Activated T-helper 2 cell treated with anti-CD3 and anti-CD28 coated beads, Interferon-gamma antibody, Interleukin-2, Interleukin-4, amounts not matched to agents 10 μg/mL and 5 μg/mL and 100 μg/mL, durations not matched to agents 14 hours and 24 hours and 36 hours (primary cell): ENCODE measurements around the gene SRGAP3. TPM values are rescaled to one million over a fixed set of nuclear protein-coding genes. Genes with fewer than 3 reads are reported as not detected.

Experiments used
- DNase-seq: peaks from one replicate; pipeline ENCODE4 v3.0.0; 2021; ENCODE audit warnings: low spot score
- H3K27ac Mint-ChIP-seq: one replicate; pipeline ENCODE4 v1.8.0; 2021; ENCODE audit warnings: mixed read lengths
- H3K27me3 Mint-ChIP-seq: one replicate; pipeline ENCODE4 v1.8.0; 2021; ENCODE audit warnings: low read depth, mixed read lengths
- H3K36me3 Mint-ChIP-seq: one replicate; pipeline ENCODE4 v1.8.0; 2021; ENCODE audit warnings: low read depth, mixed read lengths
- H3K4me1 Mint-ChIP-seq: one replicate; pipeline ENCODE4 v1.8.0; 2021; ENCODE audit warnings: low read depth, mixed read lengths
- H3K4me3 Mint-ChIP-seq: one replicate; pipeline ENCODE4 v1.8.0; 2021; ENCODE audit warnings: low read depth, mild to moderate bottlenecking, moderate library complexity, mixed read lengths
- H3K9me3 Mint-ChIP-seq: one replicate; pipeline ENCODE4 v1.8.0; 2021; ENCODE audit warnings: mixed read lengths
- intact Hi-C: fragments of 100-400 bp; cut with micrococcal nuclease; formaldehyde crosslinking; loops from one replicate; pipeline ENCODE4 v1.15.1; 2023
- total RNA-seq: library from RNA; stranded (reverse); gene quantifications from 2 replicates; pipeline ENCODE4 v1.2.3, GENCODE V29; 2022

Gene SRGAP3
- total RNA-seq, 1 donor from 2014 or later, result 0.71 TPM

GRCh38 chr3:9214599-9214998 lies 34.8 kb downstream of the SRGAP3 start:
- intact Hi-C loops, result no loop called here
- no peaks in the 10 kb centered on the region for H3K36me3 Mint-ChIP-seq
- no peak overlapping the region for H3K4me3 Mint-ChIP-seq
- DNase-seq, result no peak
- no peaks in the 10 kb centered on the region for H3K27me3 Mint-ChIP-seq
- H3K4me1 Mint-ChIP-seq, result peaks cover 17% of the 10 kb centered on the region
- H3K27ac Mint-ChIP-seq, result no peak overlapping the region
- H3K9me3 Mint-ChIP-seq, result no peaks in the 10 kb centered on the region

DNA sequence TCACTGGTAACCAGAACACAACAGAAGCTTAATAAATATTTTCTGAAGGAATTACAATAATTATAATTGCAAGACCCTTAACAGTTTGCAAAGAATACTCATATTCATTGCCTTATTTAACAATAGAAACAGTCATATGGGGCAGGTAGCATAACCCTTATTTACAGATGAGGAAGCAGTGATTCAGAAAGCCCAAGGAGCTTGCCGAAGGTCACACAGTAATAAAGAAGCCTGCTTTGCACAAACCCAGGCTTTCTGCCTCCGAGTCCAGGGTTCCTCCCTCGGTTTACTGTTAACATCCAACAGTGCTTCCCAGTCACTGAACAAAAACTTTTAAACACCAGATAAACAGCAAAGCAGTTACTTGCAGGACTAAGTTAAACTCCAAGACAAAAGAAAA lies 35.3 kb downstream of the SRGAP3 start:
- H3K36me3 Mint-ChIP-seq, result no peaks in the 10 kb centered on the region
- peaks cover 17% of the 10 kb centered on the region for H3K4me1 Mint-ChIP-seq
- H3K27ac Mint-ChIP-seq, result no peak overlapping the region
- no peak for DNase-seq
- H3K27me3 Mint-ChIP-seq, result no peaks in the 10 kb centered on the region
- intact Hi-C loops, result no loop called here
- H3K4me3 Mint-ChIP-seq, result no peak overlapping the region
- H3K9me3 Mint-ChIP-seq, result no peaks in the 10 kb centered on the region

GRCh38 chr3:9213019-9213634 lies 36.3 kb downstream of the SRGAP3 start:
- intact Hi-C loops, result no loop called here
- H3K36me3 Mint-ChIP-seq, result no peaks in the 10 kb centered on the region
- H3K27me3 Mint-ChIP-seq, result no peaks in the 10 kb centered on the region
- DNase-seq, result no peak
- no peak overlapping the region for H3K4me3 Mint-ChIP-seq
- no peaks in the 10 kb centered on the region for H3K9me3 Mint-ChIP-seq
- H3K27ac Mint-ChIP-seq, result no peak overlapping the region
- peaks cover 17% of the 10 kb centered on the region for H3K4me1 Mint-ChIP-seq

GRCh38 chr3:9211155-9211950 lies 38.1 kb downstream of the SRGAP3 start:
- Mint-ChIP-seq H3K36me3 (no peaks in the 10 kb centered on the region), H3K4me3 (no peak overlapping the region), H3K27me3 (peaks cover 2% of the 10 kb centered on the region), H3K27ac (no peak overlapping the region), H3K4me1 (peaks cover 20% of the 10 kb centered on the region), H3K9me3 (no peaks in the 10 kb centered on the region)
- no peak for DNase-seq
- intact Hi-C loops, result no loop called here

DNA sequence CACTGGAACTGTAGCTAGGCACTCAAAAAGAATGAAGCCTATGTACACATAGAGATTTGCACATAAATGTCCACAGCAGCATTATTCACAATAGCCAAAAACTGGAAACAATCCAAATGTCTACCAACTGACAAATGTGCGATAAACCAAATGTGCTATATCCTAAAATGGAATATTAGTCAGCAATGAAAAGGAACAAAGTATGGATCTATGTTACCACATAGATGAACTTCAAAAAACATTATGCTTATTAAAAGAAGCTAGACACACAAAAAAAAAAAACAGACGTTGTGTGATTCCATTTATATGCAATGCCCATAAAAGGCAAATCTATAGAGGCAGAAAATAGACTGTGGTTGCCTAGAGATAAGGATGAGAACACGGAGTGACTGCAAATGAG lies 39.7 kb downstream of the SRGAP3 start:
- H3K27me3 Mint-ChIP-seq, result peaks cover 2% of the 10 kb centered on the region
- peaks cover 26% of the 10 kb centered on the region for H3K4me1 Mint-ChIP-seq
- H3K27ac Mint-ChIP-seq, result no peak overlapping the region
- H3K4me3 Mint-ChIP-seq, result no peak overlapping the region
- no peaks in the 10 kb centered on the region for H3K36me3 Mint-ChIP-seq
- no peak for DNase-seq
- no peaks in the 10 kb centered on the region for H3K9me3 Mint-ChIP-seq
- intact Hi-C loops, result no loop called here

DNA sequence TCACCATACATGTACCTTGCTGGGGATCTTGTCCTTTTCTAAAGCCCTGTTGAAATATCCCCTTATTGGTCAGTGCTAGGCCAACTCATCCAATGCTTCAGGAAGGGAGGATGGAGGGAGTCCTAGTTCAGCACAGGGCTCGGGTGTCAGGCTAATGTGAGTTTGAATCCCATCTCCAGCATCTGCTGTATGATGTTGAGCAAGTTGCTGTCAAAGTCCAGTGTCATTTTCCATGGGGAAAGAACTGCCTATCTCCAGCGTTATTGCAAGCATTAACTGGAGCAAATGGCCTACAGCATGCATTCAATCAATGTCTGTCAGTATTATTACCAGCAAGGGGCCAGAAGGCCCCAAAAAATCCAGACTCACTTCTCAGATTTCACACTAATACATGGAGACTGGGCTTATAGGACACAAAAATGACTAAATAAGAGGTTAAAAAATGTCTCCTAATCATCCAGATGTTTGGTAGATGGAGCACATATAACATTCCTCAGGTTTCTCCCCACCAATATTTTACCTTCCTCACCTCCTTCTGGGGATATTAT lies 40.8 kb downstream of the SRGAP3 start:
- no peaks in the 10 kb centered on the region for H3K9me3 Mint-ChIP-seq
- no peaks in the 10 kb centered on the region for H3K36me3 Mint-ChIP-seq
- DNase-seq, result no peak
- peaks cover 17% of the 10 kb centered on the region for H3K4me1 Mint-ChIP-seq
- intact Hi-C loops, result no loop called here
- H3K27me3 Mint-ChIP-seq, result peaks cover 2% of the 10 kb centered on the region
- H3K27ac Mint-ChIP-seq, result no peak overlapping the region
- no peak overlapping the region for H3K4me3 Mint-ChIP-seq

DNA sequence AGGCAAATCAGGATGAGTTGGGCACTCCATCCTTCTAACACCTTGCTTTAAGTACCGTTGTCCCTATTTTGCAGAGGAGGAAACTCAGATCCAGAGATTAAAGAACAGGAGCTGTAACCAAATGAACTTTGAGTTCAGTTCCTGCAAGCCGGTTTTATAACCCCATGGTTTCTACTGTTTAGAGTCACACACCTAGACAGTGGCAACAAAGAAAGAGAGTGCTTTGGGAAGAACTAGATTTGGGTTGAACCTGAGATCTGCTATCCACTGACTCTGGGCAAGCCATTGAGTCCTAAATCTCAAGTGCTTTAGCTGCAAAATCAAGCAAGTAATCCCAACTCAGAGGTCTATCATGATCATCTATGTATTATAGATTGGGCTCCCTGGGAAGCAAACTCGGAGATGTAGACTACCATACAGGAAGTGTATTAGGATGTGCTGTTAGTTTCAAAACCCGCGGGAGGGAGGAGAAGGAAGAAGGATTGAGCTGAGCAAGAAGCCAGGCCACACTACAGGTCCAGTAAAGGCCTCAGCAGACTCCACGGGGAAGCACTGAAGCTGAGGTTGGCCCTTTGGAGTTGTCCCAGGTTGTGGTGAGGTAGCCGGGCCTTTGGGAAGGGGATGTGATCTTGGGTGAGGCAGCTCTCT lies 42.2 kb downstream of the SRGAP3 start:
- H3K27ac Mint-ChIP-seq, result no peak overlapping the region
- DNase-seq, result no peak
- intact Hi-C loops, result no loop called here
- H3K9me3 Mint-ChIP-seq, result no peaks in the 10 kb centered on the region
- peaks cover 10% of the 10 kb centered on the region for H3K4me1 Mint-ChIP-seq
- no peaks in the 10 kb centered on the region for H3K36me3 Mint-ChIP-seq
- H3K27me3 Mint-ChIP-seq, result peaks cover 2% of the 10 kb centered on the region
- no peak overlapping the region for H3K4me3 Mint-ChIP-seq

DNA sequence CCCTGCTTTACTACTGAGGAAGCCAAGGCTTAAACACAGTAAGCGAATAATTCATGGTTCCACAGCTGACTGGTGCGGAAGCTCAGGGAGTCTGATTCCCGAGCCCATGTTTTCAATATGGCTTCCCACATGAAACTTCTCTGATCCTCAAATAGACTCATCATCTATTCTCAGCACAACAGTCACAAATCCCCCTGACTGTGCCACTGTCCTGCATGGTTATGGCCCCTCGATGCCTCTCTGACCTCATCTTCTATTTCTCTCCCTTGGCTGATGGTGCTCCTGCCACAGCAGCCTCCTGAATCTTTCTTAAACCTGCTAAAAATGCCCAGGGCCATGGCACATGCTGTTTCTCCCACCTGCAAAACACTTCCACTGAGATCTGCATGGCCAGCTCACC lies 43.2 kb downstream of the SRGAP3 start:
- H3K4me1 Mint-ChIP-seq, result peaks cover 10% of the 10 kb centered on the region
- intact Hi-C loops, result no loop called here
- no peak for DNase-seq
- H3K4me3 Mint-ChIP-seq, result no peak overlapping the region
- H3K9me3 Mint-ChIP-seq, result no peaks in the 10 kb centered on the region
- peaks cover 2% of the 10 kb centered on the region for H3K27me3 Mint-ChIP-seq
- H3K27ac Mint-ChIP-seq, result no peak overlapping the region
- no peaks in the 10 kb centered on the region for H3K36me3 Mint-ChIP-seq

- intact Hi-C loops, result loop anchor here (1.0 kb wide), 1 partner anchor 19 kb away; no protein-coding TSS in a partner anchor
- Mint-ChIP-seq H3K4me1 (peaks cover 10% of the 10 kb centered on the region), H3K4me3 (no peak overlapping the region), H3K9me3 (no peaks in the 10 kb centered on the region), H3K27ac (no peak overlapping the region), H3K27me3 (peaks cover 2% of the 10 kb centered on the region), H3K36me3 (no peaks in the 10 kb centered on the region)
- no peak for DNase-seq
These were observed 43.9 kb downstream of the SRGAP3 start for GRCh38 chr3:9205345-9206143.

DNA sequence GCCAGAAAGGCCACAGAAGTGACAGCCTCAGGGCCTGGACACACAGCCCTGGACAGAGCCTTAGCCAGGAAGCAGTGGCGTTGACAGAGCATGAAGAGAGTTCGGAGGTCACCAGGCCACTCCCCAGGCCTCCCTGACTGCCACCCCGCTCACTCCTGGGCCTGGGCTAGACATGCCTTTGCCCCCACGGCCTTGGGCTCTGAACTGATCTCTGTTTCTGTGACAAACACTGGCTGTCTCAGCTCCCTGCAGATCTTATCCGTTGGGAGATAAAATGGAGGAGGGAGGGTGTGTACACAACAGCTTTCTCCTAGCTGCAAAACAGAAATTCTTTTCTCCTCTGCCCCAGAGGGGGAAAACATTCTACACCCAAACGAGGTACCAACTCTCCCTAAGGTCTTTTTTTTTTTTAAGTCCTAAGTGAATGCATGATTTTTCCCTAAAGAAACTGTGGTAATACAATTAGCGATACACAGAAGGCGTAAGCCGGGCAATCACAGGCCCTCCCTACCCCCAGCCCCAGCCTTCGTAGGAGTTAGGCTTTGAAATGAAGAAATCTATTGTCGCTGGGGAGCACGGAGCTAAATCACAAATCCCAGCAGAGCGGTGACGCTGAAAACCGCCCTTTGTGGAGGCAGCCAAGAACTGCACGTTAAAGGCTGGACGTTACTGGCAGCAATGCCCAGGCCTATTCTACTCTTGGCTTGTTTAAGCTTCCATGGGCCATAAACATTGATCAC lies 45.0 kb downstream of the SRGAP3 start:
- peaks cover 2% of the 10 kb centered on the region for H3K27me3 Mint-ChIP-seq
- no peaks in the 10 kb centered on the region for H3K36me3 Mint-ChIP-seq
- H3K4me3 Mint-ChIP-seq, result no peak overlapping the region
- H3K27ac Mint-ChIP-seq, result no peak overlapping the region
- intact Hi-C loops, result no loop called here
- H3K4me1 Mint-ChIP-seq, result peaks cover 10% of the 10 kb centered on the region
- no peak for DNase-seq
- H3K9me3 Mint-ChIP-seq, result no peaks in the 10 kb centered on the region

- Mint-ChIP-seq H3K4me1 (peaks cover 10% of the 10 kb centered on the region), H3K4me3 (no peak overlapping the region), H3K27me3 (peaks cover 8% of the 10 kb centered on the region), H3K9me3 (no peaks in the 10 kb centered on the region), H3K36me3 (no peaks in the 10 kb centered on the region), H3K27ac (no peak overlapping the region)
- intact Hi-C loops, result no loop called here
- no peak for DNase-seq
These were observed 46.1 kb downstream of the SRGAP3 start for GRCh38 chr3:9203317-9203716.

- H3K4me3 Mint-ChIP-seq, result no peak overlapping the region
- intact Hi-C loops, result no loop called here
These were observed 46.9 kb downstream of the SRGAP3 start for GRCh38 chr3:9202546-9202945.

More at GRCh38 chr3:9202546-9202945, 46.9 kb downstream of the SRGAP3 start:
- H3K27me3 Mint-ChIP-seq, result peaks cover 8% of the 10 kb centered on the region
- H3K9me3 Mint-ChIP-seq, result no peaks in the 10 kb centered on the region
- no peak for DNase-seq
- H3K27ac Mint-ChIP-seq, result no peak overlapping the region
- H3K36me3 Mint-ChIP-seq, result no peaks in the 10 kb centered on the region
- peaks cover 10% of the 10 kb centered on the region for H3K4me1 Mint-ChIP-seq
